ENCODE results near the gene C1QTNF4. TPM values are rescaled to one million over a fixed set of nuclear protein-coding genes. Genes with fewer than 3 reads are reported as not detected.

C1QTNF4 gene
- total and polyA plus RNA-seq, 2 of the 13 experiments (the other 11 are each of a cell fraction or from before 2014, with no cell fraction given) = not detected

DNA sequence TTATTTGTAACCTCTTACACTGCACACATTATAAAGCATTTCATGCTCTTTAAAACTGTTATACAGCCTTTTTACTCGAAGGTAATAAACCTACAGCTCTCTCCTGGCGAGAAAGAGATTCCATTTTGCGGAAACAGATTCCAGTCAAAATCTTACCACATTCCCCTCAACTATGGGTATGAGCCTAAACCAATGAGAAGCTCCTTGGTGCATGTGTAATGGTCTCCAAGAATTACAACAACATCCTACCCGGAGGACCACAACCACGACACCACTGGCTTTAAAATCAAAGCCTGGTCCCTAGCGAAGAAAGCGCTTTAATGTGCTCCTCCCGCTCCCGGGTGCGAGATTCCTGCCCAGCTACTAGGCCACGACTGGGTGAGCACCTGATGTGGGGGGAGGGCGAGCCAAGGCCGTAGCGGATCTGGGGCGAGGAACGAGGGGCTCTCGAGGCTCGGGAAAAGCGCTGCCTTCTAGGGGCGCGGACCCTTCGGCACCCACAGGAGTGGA is 42.1 kb downstream of the C1QTNF4 start (continued):
- TF ChIP-seq ISL2 (CRISPR knock-in tag; IDR thresholded peaks at IDR 0.05) (no peak), PITX1 (CRISPR knock-in tag; IDR thresholded peaks at IDR 0.05) (0 out of 2 replicates have a peak, but pooled peaks have one; percentile 25), ZMYM3 (CRISPR knock-in tag; IDR thresholded peaks at IDR 0.05) (peak; percentile 37), ZNF142 (CRISPR knock-in tag; IDR thresholded peaks at IDR 0.05) (no peak), GATAD1 (CRISPR knock-in tag; IDR thresholded peaks at IDR 0.05) (no peak), SP5 (CRISPR knock-in tag; IDR thresholded peaks at IDR 0.05; ENCODE audit: borderline replicate concordance, low read depth) (no peak), ZNF709 (CRISPR knock-in tag; IDR thresholded peaks at IDR 0.05) (no peak), TFDP1 (CRISPR knock-in tag; IDR thresholded peaks at IDR 0.05; ENCODE audit: borderline replicate concordance) (no peak), ZNF878 (CRISPR knock-in tag; IDR thresholded peaks at IDR 0.05) (no peak), CCAR2 (optimal IDR thresholded peaks at IDR 0.05; ENCODE audit: low read depth, low read length) (no peak), CBX1 (IDR thresholded peaks at IDR 0.05; ENCODE audit: low read depth) (no peak), ZNF263 (CRISPR knock-in tag; IDR thresholded peaks at IDR 0.05) (no peak), SRSF1 (optimal IDR thresholded peaks at IDR 0.05; ENCODE audit: low read depth, low read length) (no peak), ZNF44 (CRISPR knock-in tag; IDR thresholded peaks at IDR 0.05) (0 out of 2 replicates have a peak, but pooled peaks have one; percentile 25), YEATS4 (CRISPR knock-in tag; IDR thresholded peaks at IDR 0.05; ENCODE audit: borderline replicate concordance) (no peak), ZMYM2 (CRISPR knock-in tag; IDR thresholded peaks at IDR 0.05) (no peak), ZFYVE20 (CRISPR knock-in tag; IDR thresholded peaks at IDR 0.05; ENCODE audit: borderline replicate concordance, low read depth) (no peak), ZNF274 (CRISPR knock-in tag; IDR thresholded peaks at IDR 0.05) (no peak), ARNT (IDR thresholded peaks at IDR 0.05) (no peak), ZBTB4 (CRISPR knock-in tag; IDR thresholded peaks at IDR 0.05; ENCODE audit: borderline replicate concordance) (no peak), ZNF703 (CRISPR knock-in tag; IDR thresholded peaks at IDR 0.05; ENCODE audit: borderline replicate concordance) (0 out of 2 replicates have a peak, but pooled peaks have one; percentile 15), KDM3A (CRISPR knock-in tag; IDR thresholded peaks at IDR 0.05; ENCODE audit: low read depth) (0 out of 2 replicates have a peak, but pooled peaks have one; percentile 7)
